ENCODE measurements around the gene ARSB.

- TF ChIP-seq CTCF (conservative IDR thresholded peaks at IDR 0.05; ENCODE audit: low read length) (no peak), EZH2phosphoT487 (IDR thresholded peaks at IDR 0.05; ENCODE audit: borderline replicate concordance, low read depth, low read length) (no peak)
These were observed 5.9 kb downstream of the ARSB start for GRCh38 chr5:78979117-78979742.

Measured in OCI-LY7 (cell line).